HG02623 (cell line): ENCODE results near the gene LPIN3.

Experiments
- ATAC-seq: cut with Tn5 transposase; IDR thresholded peaks from one replicate; pipeline ENCODE4 v1.9.1; 2021; ENCODE audit warnings: moderate library complexity; ENCODE audit not compliant: unreplicated experiment

LPIN3 gene

DNA sequence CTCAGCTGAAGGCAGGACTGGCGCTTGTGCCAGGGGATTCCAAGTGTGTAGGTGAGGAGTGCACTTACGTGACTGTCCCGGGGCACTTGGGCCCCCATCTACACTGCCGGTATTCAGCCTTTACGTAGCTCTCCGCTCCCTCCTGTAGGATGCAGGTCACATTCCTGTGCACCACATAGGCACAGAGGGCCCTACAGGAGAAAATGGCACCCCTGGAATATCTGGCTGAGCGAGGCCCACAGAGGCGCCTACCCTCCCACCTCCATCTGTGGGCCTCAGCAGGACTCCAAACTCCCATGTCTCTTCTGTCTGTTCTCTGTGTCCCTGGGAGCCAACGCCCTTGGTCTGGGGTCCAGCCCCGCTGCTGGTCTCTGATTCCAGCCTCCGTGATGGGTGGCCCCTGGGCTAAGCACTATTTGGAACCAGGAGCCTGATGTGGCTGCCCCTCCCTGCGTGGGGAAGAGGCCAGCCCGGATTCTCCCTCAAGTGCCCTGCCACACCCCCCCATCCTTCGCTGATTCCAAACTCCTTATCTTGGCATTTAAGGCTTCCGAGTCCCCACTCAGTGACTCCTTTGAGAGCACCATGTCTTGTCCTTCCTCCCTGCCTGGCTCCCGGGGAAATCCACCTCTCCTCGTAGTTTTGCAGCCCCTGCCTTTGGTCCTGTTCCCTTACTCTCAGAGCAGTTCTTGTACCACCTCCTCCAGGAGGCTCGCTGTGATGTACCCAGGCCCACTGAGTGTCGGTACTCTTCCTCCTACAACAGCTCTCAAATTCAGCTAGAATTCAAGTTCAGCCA is 24.5 kb downstream of the LPIN3 start:
- ATAC-seq = no peak

DNA sequence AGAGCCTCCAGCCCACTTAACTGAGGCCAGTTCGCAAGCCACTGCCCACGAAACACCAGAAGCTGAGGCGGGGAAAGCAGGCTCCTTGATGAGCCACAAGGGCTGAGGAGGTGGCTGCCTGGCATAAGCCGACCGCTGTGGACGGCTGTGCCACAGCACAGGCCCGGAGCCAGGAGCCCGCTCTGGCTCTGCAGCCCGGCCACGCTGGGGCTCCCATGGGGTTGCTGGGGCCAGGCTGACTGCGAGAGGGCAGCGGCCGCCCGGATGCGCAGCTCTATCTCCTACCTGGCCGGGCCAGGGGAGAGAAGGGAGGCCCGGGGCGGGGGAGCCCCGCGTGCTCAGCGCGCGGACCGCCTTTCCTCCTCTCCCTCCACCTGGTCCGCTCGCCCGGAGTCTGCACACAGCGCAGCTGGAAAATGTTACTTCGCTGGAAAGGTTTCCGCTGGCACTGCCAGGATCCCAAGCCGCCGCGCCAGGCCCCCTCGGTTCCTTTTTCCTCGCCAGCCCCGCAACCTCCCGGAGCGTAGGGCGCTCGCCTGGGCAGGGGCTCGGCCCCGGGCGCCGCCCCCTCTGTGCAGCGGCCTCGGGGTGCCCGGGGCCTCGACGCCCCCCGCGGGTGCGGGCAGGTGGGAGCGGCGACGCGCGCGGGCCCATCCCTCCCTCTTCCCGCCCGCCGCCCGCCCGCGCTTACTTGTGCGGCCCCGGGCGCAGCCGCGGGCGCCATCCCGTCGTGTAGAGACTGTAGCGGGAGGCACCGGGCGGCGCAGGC is 25.3 kb downstream of the LPIN3 start:
- no peak for ATAC-seq

DNA sequence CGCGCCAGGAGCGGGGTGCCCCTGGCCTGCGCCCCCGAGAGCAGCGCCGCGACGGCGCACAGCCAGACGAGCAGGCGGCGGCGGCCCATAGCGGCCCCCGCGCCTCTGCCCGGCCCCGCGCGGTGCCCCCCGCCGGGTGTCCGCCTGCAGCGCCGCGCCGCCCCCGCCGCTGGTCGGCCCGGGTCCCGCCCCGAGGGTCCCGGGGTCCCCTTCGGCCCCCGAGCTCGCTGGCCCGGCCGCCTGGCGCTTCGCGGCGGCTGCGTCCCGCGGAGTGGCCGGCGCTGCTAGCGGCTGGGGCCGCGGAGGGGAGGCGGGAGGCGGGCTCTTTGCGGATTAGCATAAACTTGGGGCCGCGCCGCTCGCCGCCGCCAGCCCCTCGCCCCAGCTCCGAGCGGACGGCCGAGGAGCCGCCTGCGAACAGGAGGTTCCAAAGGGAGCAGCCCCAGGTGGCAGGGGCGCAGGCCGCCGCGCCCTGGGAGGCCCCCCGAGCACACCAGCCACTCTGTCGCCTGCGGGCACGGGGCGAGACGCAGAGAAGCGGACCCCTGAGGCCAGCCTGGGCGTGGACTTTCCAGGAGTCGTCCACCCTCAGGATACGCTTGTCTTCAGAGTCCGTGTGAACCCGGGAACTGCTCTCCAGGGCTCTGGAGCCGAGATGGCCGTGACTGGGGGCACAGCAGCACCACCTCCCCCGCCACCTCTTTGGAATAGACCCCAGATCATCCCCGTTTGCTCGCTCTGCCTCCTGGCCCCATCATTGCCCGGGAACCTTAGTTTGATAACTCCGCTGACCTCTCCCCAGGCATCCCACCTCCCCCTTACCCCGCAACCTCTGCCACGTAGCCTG is 26.1 kb downstream of the LPIN3 start, which contains the start of gene EMILIN3:
EMILIN3 (minus strand) TSS at position 273 of the 847 bp plus-strand sequence; CDS start at position 89, 184 bp downstream.
- no peak for ATAC-seq

DNA sequence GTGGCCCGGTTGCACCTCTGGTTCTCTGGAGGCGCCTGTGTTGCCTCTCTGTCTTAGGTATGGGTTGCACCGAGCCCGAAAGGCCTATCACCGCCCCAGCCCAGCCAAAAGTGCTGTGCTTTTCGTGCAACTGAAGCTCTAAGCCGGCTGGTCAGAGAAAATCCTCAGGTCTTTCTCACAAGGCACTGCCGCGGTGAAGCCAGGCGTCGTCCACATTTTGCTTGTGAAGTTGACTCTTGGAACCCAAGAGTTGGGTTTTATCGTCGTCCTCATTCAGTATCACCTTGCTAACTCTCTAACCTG is 26.7 kb downstream of the LPIN3 start:
- ATAC-seq = no peak

DNA sequence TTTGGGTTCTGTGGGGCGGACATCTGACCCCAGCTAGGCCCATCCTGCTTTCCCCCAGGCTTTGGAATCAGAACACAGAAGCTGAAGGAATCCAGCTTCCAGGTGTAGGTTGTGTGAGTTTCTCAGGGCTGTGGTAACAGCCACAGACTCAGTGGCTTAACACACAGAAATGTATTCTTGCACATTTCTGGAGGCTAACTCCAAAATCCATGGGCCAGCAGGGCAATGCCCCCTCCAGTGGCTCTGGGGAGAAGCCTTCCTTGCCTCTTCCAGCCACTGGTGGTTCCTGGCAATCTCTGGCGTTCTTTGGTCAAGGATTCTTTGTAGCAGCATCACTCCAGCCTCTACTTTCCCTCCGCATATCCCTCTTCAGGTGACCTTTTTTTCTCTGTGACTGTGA is 27.3 kb downstream of the LPIN3 start:
- no peak for ATAC-seq

DNA sequence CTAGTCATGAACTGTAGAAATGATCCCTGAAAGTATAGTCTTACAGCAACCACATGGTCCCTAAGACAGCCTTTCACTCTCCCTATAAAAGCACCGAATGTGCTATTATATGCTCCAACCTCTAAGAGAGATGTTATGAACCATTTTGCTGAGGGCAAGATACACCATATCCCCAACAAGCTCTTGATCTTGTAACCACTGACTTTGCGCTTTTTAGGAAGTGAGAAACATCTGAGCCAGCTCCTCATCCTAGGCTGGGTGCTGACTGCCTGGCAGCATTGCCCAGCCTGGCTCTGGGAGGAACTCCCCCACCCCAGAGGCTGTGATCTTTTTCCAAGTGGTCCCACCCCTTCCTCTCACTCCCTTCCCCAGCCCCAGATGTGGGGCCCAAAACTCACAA is 29.1 kb downstream of the LPIN3 start:
- no peak for ATAC-seq

DNA sequence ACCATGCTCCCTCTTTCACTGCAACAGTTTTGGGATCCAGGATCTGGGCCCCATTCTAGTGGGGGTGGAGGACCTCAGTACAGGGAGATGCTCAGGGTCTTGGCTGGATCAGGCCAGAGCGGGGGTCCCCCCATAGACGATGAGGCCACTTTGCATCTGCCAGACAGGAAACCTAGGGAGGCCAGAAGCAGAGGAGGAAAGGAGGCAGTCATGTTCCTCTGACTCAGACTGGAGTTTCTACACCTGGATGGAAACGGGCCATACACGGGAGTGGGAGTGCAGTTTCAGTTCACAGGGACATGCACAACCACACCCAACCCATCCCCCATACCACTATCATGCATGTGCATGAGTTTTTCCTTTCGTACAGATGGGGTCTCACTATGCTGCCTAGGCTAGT is 29.6 kb downstream of the LPIN3 start:
- no peak for ATAC-seq

DNA sequence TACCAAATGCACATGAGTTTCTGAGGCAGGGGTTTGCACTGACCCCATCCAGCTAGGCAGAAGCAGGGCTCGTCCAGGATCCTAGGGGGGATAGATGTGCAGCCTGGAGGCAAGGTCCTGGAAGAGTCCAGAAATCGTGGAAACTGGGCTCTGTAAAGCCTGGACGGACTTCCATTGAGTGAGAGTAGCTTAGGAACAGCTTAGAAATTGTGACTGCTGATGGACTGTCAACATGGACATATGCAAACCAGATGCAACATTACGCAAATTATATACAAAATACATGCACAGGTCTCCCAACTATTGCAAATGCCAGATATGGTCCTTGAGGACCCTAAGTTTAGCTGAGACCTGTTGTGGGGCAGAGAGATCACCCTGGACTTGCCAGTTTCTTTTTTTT is 30.8 kb downstream of the LPIN3 start:
- no peak for ATAC-seq

DNA sequence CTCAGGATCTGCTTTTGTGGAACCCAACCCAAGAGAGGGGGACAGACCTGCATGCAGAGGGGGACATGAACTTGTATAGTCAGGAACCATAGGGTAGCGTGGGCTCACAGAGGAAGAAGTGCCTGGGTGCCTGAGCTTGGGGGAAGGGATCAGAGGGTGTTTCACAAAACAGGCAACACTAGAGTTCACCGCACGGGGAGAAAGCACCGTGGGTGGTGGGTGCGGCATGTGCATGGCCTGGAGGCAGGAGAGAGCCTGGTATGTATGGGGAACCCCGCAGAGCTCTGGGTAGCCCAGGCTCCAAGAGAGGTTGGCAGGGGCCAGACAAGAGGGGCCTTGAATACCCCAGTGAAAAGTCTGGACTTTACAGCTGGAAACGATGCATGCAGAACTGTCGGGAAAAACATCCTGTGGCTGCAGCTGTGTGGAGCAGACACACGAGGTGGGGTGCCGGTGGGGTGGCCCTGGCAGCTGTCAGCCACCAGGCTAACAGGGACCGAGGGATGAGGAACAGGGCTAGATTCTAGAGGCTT is 32.7 kb downstream of the LPIN3 start:
- no peak for ATAC-seq

DNA sequence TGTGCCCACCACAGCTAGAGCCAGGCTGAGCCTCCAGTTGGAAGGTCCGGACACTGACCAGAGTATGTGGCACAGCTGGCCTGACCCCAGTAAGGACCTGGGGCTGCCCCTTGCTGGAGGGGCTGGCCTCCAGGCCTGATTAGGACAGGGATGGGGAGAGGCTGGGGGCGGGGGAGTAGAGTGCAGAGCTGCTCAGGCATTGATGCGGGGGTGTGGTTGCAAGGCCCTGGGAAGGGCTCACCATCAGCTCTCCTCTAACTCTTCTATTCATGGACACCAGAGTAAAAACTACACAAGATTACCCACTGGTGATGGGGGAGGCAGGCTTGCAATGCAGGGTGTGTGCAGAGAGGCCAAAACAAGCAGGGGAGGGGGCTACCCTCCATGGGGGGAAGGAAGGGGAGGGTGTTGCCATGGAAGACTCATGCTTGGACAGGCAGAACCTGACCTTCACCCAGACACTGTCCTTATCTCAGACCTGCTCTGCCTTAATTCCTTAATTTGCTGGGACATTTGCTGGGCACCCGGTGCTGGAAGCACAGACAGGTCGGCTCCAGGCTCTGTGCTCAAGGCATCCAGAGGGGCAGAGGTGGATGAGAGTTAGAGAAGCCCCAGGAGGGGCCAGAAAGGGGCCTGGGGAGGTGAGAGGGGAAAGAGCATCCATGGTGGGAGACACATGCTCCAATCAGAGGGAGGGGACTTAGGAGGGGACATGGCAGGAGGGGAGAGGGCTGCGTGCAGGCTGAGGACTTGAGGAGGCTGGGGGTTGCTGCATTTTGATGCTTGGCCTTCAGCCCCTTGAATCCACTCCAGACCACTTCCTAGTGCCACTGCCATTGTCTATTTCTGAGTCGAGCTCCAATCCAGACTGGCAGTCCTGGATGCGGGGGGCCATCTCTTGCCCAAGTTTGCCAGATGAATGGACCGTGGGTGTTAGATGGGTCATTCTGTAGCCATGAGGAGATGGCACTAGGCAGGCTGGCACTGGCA is 33.6 kb downstream of the LPIN3 start:
- no peak for ATAC-seq

DNA sequence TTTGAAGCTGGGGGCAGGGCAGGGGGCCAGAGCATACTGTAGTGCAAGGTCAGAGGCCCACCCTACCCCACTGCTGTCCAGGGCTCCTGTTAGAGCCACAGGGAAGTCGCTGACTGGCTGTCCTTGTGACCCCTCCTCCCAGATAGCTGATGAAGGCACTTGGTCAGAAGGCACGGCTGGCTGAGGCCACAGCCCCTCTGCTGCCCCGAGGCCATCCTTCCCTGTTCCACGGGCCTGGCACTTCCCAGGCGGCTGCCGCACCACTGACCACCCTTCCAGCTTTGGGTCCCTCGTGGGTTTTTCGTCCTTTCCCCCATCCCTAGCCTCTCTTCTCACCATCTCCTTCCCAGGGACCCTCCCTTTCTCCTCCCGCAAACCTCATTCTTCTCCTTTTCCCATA is 35.2 kb downstream of the LPIN3 start:
- no peak for ATAC-seq

DNA sequence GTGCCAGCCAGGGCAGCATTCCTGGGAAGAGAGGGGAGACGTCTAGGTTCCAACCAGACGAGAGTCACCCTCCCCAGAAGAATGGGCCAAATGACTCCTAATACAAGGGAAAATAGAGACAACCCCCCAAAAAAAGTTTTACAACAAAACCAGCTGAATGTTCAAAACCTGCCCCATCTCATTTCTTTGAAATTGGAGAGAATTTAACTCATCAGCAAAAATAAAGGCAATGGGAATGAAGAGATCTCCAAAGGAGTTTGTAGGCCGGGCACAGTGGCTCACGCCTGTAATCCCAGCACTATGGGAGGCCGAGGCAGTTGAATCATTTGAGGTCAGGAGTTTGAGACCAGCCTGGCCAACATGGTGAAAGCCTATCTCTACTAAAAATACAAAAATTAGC is 35.7 kb downstream of the LPIN3 start:
- no peak for ATAC-seq

DNA sequence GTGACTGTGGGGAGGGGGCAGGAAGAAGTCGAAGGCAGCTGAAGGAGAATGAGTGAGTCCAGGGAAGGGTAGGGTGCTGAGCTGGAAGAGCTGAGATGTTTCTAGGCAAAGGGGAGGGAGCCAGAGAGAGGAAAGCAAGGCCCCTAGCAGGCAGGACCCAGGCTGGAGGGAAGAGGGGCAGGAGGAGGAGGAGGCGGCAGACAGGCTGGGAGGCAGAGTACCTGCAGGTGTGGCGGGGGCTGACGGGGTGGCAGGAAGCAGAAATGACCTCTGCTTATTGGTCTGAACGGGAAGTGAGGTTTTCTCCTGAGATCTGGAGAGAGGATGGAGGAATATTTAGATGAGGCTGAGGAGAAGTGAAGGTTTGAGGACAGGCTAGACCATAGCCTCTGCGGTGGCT is 36.7 kb downstream of the LPIN3 start:
- ATAC-seq = no peak

DNA sequence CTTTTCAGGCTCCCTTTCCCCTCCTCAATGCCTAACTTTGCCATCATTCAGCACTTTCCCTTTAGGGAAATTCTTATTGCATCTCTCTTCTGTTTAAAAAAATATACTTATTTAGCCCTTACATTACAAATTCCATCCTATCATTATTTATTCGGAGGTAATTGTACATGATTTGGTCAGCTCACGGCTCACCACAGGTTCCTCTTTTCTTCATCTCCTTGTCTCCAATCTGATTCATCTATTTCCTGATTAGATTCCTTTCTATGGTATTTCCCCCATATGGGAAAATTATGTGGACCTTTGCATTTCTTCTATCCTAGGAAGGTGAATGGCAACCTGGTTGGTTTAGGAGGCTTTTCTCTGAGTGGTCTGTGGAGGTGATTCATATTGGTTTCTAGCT is 38.9 kb downstream of the LPIN3 start:
- no peak for ATAC-seq

DNA sequence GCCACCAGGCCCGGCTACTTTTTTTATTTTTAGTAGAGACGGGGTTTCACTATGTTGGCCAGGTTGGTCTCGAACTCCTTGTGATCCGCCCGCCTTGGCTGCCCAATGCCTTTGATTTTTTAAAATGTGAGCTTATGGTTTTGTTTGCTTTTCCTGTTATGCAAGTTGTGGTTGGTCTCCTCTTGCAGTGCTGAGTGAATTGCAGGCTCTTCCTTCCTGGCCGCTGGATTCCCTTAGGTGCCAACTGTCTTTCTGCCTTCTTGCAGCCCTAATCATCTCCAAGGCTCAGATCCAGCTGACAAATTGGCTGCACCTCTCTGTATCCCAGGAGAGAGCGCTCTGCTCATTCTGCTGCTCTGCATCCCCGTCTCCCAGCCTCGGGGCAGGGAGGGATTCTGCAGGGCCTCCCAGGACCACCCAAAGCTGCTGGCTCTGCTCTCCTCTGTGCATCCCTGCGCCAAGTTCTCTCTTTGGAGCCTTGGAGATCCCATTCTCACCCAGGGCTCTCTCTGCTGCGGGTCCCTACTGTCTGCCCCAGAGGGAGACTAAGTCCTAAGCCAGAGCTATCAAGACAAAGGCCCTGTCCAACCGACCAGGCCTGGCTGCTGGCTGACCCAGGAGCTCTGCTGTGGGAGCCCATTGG is 40.1 kb downstream of the LPIN3 start:
- no peak for ATAC-seq

DNA sequence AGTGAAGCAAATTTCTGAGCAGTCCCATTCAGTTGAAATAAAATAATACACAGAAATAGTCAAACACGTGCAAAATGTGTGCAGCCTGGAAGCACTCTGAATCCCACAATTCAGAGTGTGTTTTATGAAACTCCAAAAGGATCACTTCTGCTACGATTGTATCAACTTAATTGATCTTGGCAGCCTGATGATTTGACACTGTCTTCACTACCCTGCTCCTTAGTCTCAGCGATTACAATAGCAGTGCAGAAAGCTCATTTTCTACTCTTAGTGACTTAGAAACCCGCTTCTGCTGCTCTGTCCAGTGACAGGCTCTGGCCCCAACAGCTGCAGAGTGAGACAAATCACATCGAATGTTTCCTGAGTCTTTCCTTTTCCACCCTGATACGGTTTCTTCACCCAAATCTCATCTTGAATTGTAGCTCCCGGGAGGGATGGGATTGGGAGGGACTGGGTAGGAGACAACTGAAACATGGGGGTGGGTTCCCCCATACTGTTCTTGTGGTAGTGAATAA is 42.2 kb downstream of the LPIN3 start:
- ATAC-seq = no peak

DNA sequence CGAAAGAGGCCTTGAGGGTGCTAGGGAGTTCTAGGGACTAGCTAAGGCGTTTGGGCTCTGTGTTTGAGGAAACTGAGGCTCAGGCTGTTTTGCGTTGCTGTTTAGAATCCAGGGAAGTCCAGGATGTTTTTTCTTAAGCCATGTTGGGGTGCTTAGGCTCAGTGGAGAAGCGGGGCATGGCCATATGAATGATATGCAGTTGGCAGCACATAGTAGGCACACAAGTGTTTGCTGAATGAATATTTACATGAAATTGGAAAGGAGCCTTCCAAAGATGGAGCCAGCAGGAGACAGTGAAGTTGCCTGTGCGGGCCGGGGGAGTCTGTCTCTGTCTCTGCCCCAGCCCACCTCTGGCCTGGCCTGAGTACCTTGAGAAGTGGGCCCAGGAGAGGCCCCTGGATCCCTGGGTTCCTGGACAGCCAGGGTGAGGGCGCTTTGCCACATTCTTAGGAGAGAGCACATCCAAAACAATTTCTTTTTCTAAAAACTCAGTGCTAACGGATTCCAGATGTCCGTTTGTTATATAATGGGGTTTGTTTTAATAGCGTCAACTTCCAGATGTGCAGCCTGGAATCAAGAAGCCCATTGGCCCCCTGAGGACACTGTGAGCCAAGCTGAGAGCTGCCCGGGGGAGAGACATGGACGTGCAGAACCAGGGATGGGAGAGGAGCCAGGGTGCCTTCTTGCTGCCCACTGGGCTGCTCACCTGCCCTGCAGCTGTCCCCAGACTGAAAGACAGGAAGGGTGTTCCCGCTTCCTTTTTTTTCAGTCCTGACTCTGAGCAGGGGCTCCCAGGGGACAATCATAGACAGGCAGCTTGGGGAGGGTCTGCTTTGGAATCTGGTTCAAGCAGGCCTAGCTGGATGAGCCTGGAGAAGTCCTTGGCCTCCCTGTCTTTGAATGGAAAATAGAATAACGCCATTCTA is 46.1 kb downstream of the LPIN3 start:
- ATAC-seq = no peak

DNA sequence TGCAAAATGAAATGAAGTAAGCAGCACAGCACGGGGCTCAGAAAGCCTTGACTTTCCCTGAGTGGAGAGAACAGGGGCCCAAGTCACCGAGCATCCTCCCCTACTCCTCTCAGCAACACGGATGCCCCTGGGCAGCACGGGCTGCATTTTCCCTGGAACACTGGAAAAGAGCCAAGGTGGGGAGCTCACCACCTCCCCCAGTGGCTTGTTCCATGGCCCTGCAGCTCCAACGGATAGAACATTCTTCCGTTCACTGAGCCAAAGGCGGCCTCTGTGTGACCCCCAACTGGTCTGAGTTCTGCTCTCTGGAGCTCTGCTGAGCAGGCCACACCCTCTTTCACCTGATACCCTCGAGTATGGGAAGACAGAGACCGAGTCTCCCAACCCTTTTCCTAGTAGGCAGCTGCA is 46.8 kb downstream of the LPIN3 start:
- no peak for ATAC-seq
